ENCODE data around the gene C11orf52. TPM values are rescaled to one million over a fixed set of nuclear protein-coding genes. Genes with fewer than 3 reads are reported as not detected.
"Not testable (repeated sequence)": the region's sequence is repeated elsewhere in the genome, so short reads cannot be mapped to it uniquely, and the experiment has no call there.

Gene C11orf52
- total RNA-seq, 1 donor from 2014 or later, result 19.4 TPM

- H3K36me3 Mint-ChIP-seq (ENCODE audit: insufficient read depth), result peaks cover 5% of the 10 kb centered on the region
- peak overlapping the region; percentile 98 for H3K27ac Mint-ChIP-seq
- no peak for DNase-seq (ENCODE audit: low spot score, unreplicated experiment)
- H3K27me3 Mint-ChIP-seq, result no peaks in the 10 kb centered on the region
- H3K9me3 Mint-ChIP-seq (ENCODE audit: low read depth), result no peaks in the 10 kb centered on the region
- peaks cover 39% of the 10 kb centered on the region for H3K4me1 Mint-ChIP-seq (ENCODE audit: low read depth)
- no peak overlapping the region for H3K4me3 Mint-ChIP-seq (ENCODE audit: low read depth)
- no peak for TF ChIP-seq CTCF (IDR thresholded peaks at IDR 0.05; ENCODE audit: unreplicated experiment)
Measured at GRCh38 chr11:111925953-111926352, 7.2 kb downstream of the C11orf52 start.

GRCh38 chr11:111926505-111927391, 8.0 kb downstream of the C11orf52 start:
- peak; percentile 97 for DNase-seq (ENCODE audit: low spot score, unreplicated experiment)
- no peaks in the 10 kb centered on the region for H3K9me3 Mint-ChIP-seq (ENCODE audit: low read depth)
- peaks cover 39% of the 10 kb centered on the region for H3K4me1 Mint-ChIP-seq (ENCODE audit: low read depth)
- no peaks in the 10 kb centered on the region for H3K27me3 Mint-ChIP-seq
- TF ChIP-seq CTCF (IDR thresholded peaks at IDR 0.05; ENCODE audit: unreplicated experiment), result no peak
- peaks cover 5% of the 10 kb centered on the region for H3K36me3 Mint-ChIP-seq (ENCODE audit: insufficient read depth)
- H3K27ac Mint-ChIP-seq, result peak overlapping the region; percentile 98
- peak overlapping the region; percentile 72 for H3K4me3 Mint-ChIP-seq (ENCODE audit: low read depth)

DNA sequence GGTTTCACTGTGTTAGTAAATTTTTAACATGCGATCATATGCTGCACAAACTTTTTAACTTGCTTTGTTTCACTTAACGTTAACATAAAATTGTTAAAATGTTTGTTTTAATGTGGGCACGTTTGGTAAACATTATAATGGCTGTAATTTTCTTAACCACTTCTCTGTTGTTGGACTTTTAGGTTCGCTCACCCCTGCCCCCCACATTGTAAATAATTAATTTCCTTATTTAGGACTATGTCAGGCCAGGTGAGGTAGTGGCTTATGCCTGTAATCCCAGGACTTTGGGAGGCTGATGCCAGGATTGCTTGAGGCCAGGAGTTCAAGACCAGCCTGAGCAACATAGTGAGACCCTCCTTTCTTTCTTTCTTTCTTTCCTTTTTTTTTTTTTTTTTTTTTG, 11.8 kb downstream of the C11orf52 start:
- no peak for TF ChIP-seq CTCF (IDR thresholded peaks at IDR 0.05; ENCODE audit: unreplicated experiment)
- no peak overlapping the region for H3K4me3 Mint-ChIP-seq (ENCODE audit: low read depth)
- no peaks in the 10 kb centered on the region for H3K27me3 Mint-ChIP-seq
- no peaks in the 10 kb centered on the region for H3K9me3 Mint-ChIP-seq (ENCODE audit: low read depth)
- H3K27ac Mint-ChIP-seq, result no peak overlapping the region
- peaks cover 12% of the 10 kb centered on the region for H3K4me1 Mint-ChIP-seq (ENCODE audit: low read depth)
- peaks cover 3% of the 10 kb centered on the region for H3K36me3 Mint-ChIP-seq (ENCODE audit: insufficient read depth)
- no peak for DNase-seq (ENCODE audit: low spot score, unreplicated experiment)

DNA sequence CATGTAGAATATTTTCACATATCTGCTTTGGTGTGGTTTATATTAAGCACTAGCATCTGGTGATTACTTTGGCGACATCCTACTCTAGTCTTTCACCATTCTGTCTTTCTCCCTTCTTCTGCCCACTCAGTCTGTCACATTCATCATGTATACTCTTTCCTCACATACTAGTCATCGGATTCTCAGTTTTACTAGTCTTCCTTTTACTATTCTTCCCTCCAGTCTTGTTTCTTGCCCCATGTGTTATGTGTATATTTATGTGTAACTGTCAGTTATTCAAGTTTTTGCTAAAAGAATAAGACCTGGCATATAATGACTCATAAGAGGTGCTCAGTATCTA, 13.9 kb downstream of the C11orf52 start:
- Mint-ChIP-seq H3K4me1 (ENCODE audit: low read depth) (peaks cover 13% of the 10 kb centered on the region), H3K9me3 (ENCODE audit: low read depth) (no peaks in the 10 kb centered on the region), H3K4me3 (ENCODE audit: low read depth) (no peak overlapping the region), H3K27ac (no peak overlapping the region), H3K36me3 (ENCODE audit: insufficient read depth) (no peaks in the 10 kb centered on the region), H3K27me3 (no peaks in the 10 kb centered on the region)
- TF ChIP-seq CTCF (IDR thresholded peaks at IDR 0.05; ENCODE audit: unreplicated experiment), result no peak
- DNase-seq (ENCODE audit: low spot score, unreplicated experiment), result no peak

DNA sequence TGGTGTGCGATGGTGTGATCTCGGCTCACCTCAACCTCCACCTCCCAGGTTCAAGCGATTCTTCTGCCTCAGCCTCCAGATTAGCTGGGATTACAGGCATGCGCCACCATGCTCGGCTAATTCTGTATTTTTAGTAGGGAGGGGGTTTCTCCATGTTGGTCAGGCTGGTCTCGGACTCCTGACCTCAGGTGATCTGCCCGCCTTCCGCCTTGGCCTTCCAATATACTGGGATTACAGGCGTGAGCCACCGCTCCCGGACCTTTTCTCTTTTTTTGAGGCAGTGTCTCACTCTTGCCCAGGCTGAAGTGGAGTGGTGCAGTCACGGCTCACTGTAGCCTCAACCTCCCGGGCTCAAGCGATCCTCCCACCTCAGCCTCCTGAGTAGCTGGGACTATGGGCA, 14.5 kb downstream of the C11orf52 start:
- not testable (repeated sequence) for H3K27me3 Mint-ChIP-seq; H3K4me3 Mint-ChIP-seq (ENCODE audit: low read depth); H3K9me3 Mint-ChIP-seq (ENCODE audit: low read depth); DNase-seq (ENCODE audit: low spot score, unreplicated experiment); H3K27ac Mint-ChIP-seq; H3K36me3 Mint-ChIP-seq (ENCODE audit: insufficient read depth)
- peaks cover 18% of the 10 kb centered on the region for H3K4me1 Mint-ChIP-seq (ENCODE audit: low read depth)

GRCh38 chr11:111933872-111934271, 15.2 kb downstream of the C11orf52 start:
- Mint-ChIP-seq H3K9me3 (ENCODE audit: low read depth) (no peaks in the 10 kb centered on the region), H3K27me3 (no peaks in the 10 kb centered on the region), H3K4me1 (ENCODE audit: low read depth) (peaks cover 24% of the 10 kb centered on the region), H3K4me3 (ENCODE audit: low read depth) (no peak overlapping the region), H3K27ac (no peak overlapping the region), H3K36me3 (ENCODE audit: insufficient read depth) (no peaks in the 10 kb centered on the region)
- no peak for DNase-seq (ENCODE audit: low spot score, unreplicated experiment)
- no peak for TF ChIP-seq CTCF (IDR thresholded peaks at IDR 0.05; ENCODE audit: unreplicated experiment)
